Subcutaneous adipose tissue (tissue), 4 donors: ENCODE measurements around the gene IFNAR2. TPM values are rescaled to one million over a fixed set of nuclear protein-coding genes. Genes with fewer than 3 reads are reported as not detected.

Experiments used
- CTCF ChIP-seq: fragments of 450-650 bp; IDR thresholded peaks from one replicate; pipeline ENCODE4 v1.5.1; 2016; ENCODE audit warnings: low read depth, mild to moderate bottlenecking, control low read depth, antibody characterized with exemption, moderate library complexity
- total RNA-seq, 4 donors: library from RNA; depleted of rRNA; stranded (reverse); fragments of >200 nt; gene quantifications; one replicate each; pipeline ENCODE4 v1.1.0, GENCODE V29; 2016

The IFNAR2 gene
- total RNA-seq, 4 donors from 2014 or later = 12.6 to 41.5 (median 13.8) TPM

GRCh38 chr21:33246963-33247362 is 17.2 kb downstream of the IFNAR2 start:
- no peak for TF ChIP-seq CTCF

- no peak for TF ChIP-seq CTCF
These were observed 17.9 kb downstream of the IFNAR2 start for GRCh38 chr21:33247599-33247998.

GRCh38 chr21:33249331-33250002 is 19.7 kb downstream of the IFNAR2 start:
- no peak for TF ChIP-seq CTCF

- no peak for TF ChIP-seq CTCF
These were observed 21.4 kb downstream of the IFNAR2 start for GRCh38 chr21:33251119-33251518.

- no peak for TF ChIP-seq CTCF
These were observed 25.0 kb downstream of the IFNAR2 start for GRCh38 chr21:33254766-33255165.

GRCh38 chr21:33255404-33255803 is 25.7 kb downstream of the IFNAR2 start:
- TF ChIP-seq CTCF = no peak

- no peak for TF ChIP-seq CTCF
These were observed 26.3 kb downstream of the IFNAR2 start for GRCh38 chr21:33256019-33256418.
